ENCODE results near the gene RAB5B. TPM values are rescaled to one million over a fixed set of nuclear protein-coding genes. Genes with fewer than 3 reads are reported as not detected.

RAB5B gene
- total RNA-seq, 1 experiment from 2014 or later: 55.0 TPM

DNA sequence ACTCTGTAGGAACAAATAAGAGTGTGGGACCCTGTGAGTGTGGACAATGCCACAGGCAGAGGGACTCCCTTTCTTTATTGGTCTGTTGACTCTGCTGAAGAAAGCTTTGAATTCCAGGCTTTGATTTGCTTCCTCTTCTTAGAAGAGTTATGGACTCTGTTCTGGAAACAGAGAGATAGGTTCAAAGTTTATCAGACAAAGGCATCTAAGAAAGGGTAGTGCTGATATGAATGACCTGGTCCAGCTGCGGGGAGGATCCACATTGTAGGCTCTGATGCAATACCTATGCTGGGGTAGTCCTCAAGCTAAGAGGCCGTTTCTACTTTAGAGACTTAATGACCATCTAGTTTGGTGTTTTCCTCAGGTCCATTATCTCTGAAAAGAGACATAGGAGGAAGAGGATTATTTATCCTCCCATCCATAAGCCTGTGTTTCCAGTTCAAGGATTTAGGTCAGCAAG, 36.3 kb downstream of the RAB5B start:
- H3K4me3 Mint-ChIP-seq: no peak overlapping the region
- H3K27ac Mint-ChIP-seq: no peak overlapping the region
- CTCF ChIA-PET: interaction anchor here (0.7 to 1.5 kb wide), 4 partner anchors 10 to 19 kb away, joined by 3 to 5 read pairs (median 3); partner anchors contain the start of gene SUOX
- TF ChIP-seq OVOL2 (CRISPR knock-in tag; IDR thresholded peaks at IDR 0.05; ENCODE audit: borderline replicate concordance) (no peak), GABPB1 (CRISPR knock-in tag; IDR thresholded peaks at IDR 0.05) (peak; percentile 93)
- TF ChIP-seq, protein P1, sequence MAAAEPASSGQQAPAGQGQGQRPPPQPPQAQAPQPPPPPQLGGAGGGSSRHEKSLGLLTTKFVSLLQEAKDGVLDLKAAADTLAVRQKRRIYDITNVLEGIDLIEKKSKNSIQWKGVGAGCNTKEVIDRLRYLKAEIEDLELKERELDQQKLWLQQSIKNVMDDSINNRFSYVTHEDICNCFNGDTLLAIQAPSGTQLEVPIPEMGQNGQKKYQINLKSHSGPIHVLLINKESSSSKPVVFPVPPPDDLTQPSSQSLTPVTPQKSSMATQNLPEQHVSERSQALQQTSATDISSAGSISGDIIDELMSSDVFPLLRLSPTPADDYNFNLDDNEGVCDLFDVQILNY (CRISPR knock-in tag; IDR thresholded peaks at IDR 0.05): no peak
- no peaks in the 10 kb centered on the region; the same call in 1 of the 2 replicates for H3K27me3 Mint-ChIP-seq (ENCODE audit: low read depth)
- H3K9me3 Mint-ChIP-seq: no peaks in the 10 kb centered on the region
- peaks cover 19% of the 10 kb centered on the region for H3K4me1 Mint-ChIP-seq
- POLR2A ChIA-PET: no interaction called here
- ATAC-seq (no peak), DNase-seq (ENCODE audit: low spot score) (no peak)
- 0 out of 2 replicates have a peak, but pooled peaks cover 2% of the 10 kb centered on the region for H3K36me3 Mint-ChIP-seq

DNA sequence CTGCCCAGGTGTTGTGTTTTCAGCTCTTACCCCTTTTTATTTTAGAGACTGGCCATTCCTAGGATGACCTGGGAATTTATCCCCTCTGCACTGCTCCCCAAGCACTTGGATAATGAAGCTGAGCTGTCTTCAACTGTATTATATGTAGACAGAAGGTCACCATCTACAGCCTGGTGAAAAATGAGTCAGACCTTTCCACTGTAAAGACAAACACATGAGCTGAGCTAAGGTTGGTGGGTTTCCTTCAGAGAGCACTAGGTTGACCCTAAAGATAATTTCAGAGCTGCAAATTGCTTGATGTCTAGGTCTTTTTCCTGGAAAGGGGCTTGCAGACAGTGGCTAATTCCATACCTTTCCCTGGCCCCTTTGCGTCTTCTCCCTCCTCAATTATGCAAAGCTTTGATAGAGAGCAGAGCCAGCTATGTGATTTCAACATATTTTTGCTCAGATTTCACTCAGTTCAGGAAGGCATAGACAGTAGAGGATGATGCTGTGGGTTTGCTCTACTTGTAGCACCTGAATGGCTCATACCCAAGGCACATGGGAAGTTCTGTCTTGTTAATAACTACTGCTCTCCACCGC, 37.7 kb downstream of the RAB5B start:
- Mint-ChIP-seq H3K27ac (no peak overlapping the region), H3K9me3 (no peaks in the 10 kb centered on the region), H3K4me1 (peaks cover 14% of the 10 kb centered on the region), H3K27me3 (ENCODE audit: low read depth) (no peaks in the 10 kb centered on the region; the same call in 1 of the 2 replicates), H3K36me3 (no peaks in the 10 kb centered on the region), H3K4me3 (no peak overlapping the region)
- no peak for ATAC-seq
- ChIA-PET POLR2A (no interaction called here), CTCF (interaction anchor here (0.9 to 1.4 kb wide), 2 partner anchors 15 to 18 kb away, joined by 3 read pairs; partner anchors contain the start of gene SUOX)
- TF ChIP-seq GABPB1 (CRISPR knock-in tag; IDR thresholded peaks at IDR 0.05) (no peak), CBFB (CRISPR knock-in tag; IDR thresholded peaks at IDR 0.05; ENCODE audit: low read depth) (no peak), NFE2L1 (CRISPR knock-in tag; IDR thresholded peaks at IDR 0.05) (no peak), TEAD4 (CRISPR knock-in tag; IDR thresholded peaks at IDR 0.05) (no peak), KAT7 (CRISPR knock-in tag; IDR thresholded peaks at IDR 0.05; ENCODE audit: borderline replicate concordance) (no peak), TCF7 (CRISPR knock-in tag; IDR thresholded peaks at IDR 0.05; ENCODE audit: low read depth) (no peak), SMAD4 (CRISPR knock-in tag; IDR thresholded peaks at IDR 0.05) (no peak)
- TF ChIP-seq, protein P2, sequence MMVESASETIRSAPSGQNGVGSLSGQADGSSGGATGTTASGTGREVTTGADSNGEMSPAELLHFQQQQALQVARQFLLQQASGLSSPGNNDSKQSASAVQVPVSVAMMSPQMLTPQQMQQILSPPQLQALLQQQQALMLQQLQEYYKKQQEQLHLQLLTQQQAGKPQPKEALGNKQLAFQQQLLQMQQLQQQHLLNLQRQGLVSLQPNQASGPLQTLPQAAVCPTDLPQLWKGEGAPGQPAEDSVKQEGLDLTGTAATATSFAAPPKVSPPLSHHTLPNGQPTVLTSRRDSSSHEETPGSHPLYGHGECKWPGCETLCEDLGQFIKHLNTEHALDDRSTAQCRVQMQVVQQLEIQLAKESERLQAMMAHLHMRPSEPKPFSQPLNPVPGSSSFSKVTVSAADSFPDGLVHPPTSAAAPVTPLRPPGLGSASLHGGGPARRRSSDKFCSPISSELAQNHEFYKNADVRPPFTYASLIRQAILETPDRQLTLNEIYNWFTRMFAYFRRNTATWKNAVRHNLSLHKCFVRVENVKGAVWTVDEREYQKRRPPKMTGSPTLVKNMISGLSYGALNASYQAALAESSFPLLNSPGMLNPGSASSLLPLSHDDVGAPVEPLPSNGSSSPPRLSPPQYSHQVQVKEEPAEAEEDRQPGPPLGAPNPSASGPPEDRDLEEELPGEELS (CRISPR knock-in tag; IDR thresholded peaks at IDR 0.05): no peak
- TF ChIP-seq, protein P3, sequence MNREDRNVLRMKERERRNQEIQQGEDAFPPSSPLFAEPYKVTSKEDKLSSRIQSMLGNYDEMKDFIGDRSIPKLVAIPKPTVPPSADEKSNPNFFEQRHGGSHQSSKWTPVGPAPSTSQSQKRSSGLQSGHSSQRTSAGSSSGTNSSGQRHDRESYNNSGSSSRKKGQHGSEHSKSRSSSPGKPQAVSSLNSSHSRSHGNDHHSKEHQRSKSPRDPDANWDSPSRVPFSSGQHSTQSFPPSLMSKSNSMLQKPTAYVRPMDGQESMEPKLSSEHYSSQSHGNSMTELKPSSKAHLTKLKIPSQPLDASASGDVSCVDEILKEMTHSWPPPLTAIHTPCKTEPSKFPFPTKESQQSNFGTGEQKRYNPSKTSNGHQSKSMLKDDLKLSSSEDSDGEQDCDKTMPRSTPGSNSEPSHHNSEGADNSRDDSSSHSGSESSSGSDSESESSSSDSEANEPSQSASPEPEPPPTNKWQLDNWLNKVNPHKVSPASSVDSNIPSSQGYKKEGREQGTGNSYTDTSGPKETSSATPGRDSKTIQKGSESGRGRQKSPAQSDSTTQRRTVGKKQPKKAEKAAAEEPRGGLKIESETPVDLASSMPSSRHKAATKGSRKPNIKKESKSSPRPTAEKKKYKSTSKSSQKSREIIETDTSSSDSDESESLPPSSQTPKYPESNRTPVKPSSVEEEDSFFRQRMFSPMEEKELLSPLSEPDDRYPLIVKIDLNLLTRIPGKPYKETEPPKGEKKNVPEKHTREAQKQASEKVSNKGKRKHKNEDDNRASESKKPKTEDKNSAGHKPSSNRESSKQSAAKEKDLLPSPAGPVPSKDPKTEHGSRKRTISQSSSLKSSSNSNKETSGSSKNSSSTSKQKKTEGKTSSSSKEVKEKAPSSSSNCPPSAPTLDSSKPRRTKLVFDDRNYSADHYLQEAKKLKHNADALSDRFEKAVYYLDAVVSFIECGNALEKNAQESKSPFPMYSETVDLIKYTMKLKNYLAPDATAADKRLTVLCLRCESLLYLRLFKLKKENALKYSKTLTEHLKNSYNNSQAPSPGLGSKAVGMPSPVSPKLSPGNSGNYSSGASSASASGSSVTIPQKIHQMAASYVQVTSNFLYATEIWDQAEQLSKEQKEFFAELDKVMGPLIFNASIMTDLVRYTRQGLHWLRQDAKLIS (CRISPR knock-in tag; IDR thresholded peaks at IDR 0.05; ENCODE audit: borderline replicate concordance): no peak
- TF ChIP-seq, protein P4, sequence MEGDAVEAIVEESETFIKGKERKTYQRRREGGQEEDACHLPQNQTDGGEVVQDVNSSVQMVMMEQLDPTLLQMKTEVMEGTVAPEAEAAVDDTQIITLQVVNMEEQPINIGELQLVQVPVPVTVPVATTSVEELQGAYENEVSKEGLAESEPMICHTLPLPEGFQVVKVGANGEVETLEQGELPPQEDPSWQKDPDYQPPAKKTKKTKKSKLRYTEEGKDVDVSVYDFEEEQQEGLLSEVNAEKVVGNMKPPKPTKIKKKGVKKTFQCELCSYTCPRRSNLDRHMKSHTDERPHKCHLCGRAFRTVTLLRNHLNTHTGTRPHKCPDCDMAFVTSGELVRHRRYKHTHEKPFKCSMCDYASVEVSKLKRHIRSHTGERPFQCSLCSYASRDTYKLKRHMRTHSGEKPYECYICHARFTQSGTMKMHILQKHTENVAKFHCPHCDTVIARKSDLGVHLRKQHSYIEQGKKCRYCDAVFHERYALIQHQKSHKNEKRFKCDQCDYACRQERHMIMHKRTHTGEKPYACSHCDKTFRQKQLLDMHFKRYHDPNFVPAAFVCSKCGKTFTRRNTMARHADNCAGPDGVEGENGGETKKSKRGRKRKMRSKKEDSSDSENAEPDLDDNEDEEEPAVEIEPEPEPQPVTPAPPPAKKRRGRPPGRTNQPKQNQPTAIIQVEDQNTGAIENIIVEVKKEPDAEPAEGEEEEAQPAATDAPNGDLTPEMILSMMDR (IDR thresholded peaks at IDR 0.05): no peak
- TF ChIP-seq, protein P5, sequence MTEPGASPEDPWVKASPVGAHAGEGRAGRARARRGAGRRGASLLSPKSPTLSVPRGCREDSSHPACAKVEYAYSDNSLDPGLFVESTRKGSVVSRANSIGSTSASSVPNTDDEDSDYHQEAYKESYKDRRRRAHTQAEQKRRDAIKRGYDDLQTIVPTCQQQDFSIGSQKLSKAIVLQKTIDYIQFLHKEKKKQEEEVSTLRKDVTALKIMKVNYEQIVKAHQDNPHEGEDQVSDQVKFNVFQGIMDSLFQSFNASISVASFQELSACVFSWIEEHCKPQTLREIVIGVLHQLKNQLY (CRISPR knock-in tag; IDR thresholded peaks at IDR 0.05): no peak
- TF ChIP-seq, protein P6, sequence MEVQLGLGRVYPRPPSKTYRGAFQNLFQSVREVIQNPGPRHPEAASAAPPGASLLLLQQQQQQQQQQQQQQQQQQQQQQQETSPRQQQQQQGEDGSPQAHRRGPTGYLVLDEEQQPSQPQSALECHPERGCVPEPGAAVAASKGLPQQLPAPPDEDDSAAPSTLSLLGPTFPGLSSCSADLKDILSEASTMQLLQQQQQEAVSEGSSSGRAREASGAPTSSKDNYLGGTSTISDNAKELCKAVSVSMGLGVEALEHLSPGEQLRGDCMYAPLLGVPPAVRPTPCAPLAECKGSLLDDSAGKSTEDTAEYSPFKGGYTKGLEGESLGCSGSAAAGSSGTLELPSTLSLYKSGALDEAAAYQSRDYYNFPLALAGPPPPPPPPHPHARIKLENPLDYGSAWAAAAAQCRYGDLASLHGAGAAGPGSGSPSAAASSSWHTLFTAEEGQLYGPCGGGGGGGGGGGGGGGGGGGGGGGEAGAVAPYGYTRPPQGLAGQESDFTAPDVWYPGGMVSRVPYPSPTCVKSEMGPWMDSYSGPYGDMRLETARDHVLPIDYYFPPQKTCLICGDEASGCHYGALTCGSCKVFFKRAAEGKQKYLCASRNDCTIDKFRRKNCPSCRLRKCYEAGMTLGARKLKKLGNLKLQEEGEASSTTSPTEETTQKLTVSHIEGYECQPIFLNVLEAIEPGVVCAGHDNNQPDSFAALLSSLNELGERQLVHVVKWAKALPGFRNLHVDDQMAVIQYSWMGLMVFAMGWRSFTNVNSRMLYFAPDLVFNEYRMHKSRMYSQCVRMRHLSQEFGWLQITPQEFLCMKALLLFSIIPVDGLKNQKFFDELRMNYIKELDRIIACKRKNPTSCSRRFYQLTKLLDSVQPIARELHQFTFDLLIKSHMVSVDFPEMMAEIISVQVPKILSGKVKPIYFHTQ (CRISPR knock-in tag; IDR thresholded peaks at IDR 0.05): no peak
- no peak for DNase-seq (ENCODE audit: low spot score)

All from WTC11 (cell line).